T47D (cell line): Measurements from ENCODE around the gene SMIM7.

Experiments
- DNase-seq, 2 experiments: peaks; one replicate each; pipeline versions ENCODE4 v3.0.0 to v3.0.0-alpha.2; 2011 to 2012; ENCODE audit warnings: low read depth in 1 of 2, low spot score in 1 of 2
- JUND ChIP-seq: IDR thresholded peaks from 2 replicates; pipeline ENCODE4 v1.6.1; 2012; ENCODE audit warnings: low read depth
- in situ Hi-C: cut with HindIII; loops from 2 replicates; pipeline ENCODE4 v1.10.0; 2016; ENCODE audit warnings: low sequenced_read_pairs, low pct_unique_long_range_greater_than_20kb

Gene SMIM7

GRCh38 chr19:16609511-16610200 lies 50.3 kb downstream of the SMIM7 start:
- TF ChIP-seq JUND, result no peak
- no peak for DNase-seq
- in situ Hi-C loops, result no loop called here

- in situ Hi-C loops, result no loop called here
- DNase-seq, result no peak
- no peak for TF ChIP-seq JUND
Measured at GRCh38 chr19:16608290-16608739, 51.6 kb downstream of the SMIM7 start.

GRCh38 chr19:16607819-16608218 lies 52.1 kb downstream of the SMIM7 start:
- TF ChIP-seq JUND, result no peak
- in situ Hi-C loops, result no loop called here
- no peak for DNase-seq

GRCh38 chr19:16605553-16605994 lies 54.4 kb downstream of the SMIM7 start:
- TF ChIP-seq JUND, result no peak
- DNase-seq, result no peak
- in situ Hi-C loops, result no loop called here

- no peak for TF ChIP-seq JUND
- in situ Hi-C loops, result no loop called here
Measured at GRCh38 chr19:16605115-16605514, 54.8 kb downstream of the SMIM7 start.

GRCh38 chr19:16604615-16605014 lies 55.3 kb downstream of the SMIM7 start:
- TF ChIP-seq JUND, result no peak
- in situ Hi-C loops, result no loop called here
- DNase-seq, result no peak

More at GRCh38 chr19:16605115-16605514, 54.8 kb downstream of the SMIM7 start:
- no peak for DNase-seq

GRCh38 chr19:16603090-16603489 lies 56.9 kb downstream of the SMIM7 start:
- no peak for DNase-seq
- in situ Hi-C loops, result no loop called here
- TF ChIP-seq JUND, result no peak

GRCh38 chr19:16601378-16602052 lies 58.4 kb downstream of the SMIM7 start:
- in situ Hi-C loops, result no loop called here
- DNase-seq, result no peak
- TF ChIP-seq JUND, result no peak

GRCh38 chr19:16600824-16601223 lies 59.1 kb downstream of the SMIM7 start:
- no peak for DNase-seq
- in situ Hi-C loops, result no loop called here
- TF ChIP-seq JUND, result no peak

- TF ChIP-seq JUND, result no peak
- no peak for DNase-seq
- in situ Hi-C loops, result no loop called here
Measured at GRCh38 chr19:16599655-16600346, 60.1 kb downstream of the SMIM7 start.

GRCh38 chr19:16598848-16599247 lies 61.1 kb downstream of the SMIM7 start:
- in situ Hi-C loops, result no loop called here
- no peak for TF ChIP-seq JUND
- no peak for DNase-seq

GRCh38 chr19:16596399-16596798 lies 63.5 kb downstream of the SMIM7 start:
- DNase-seq, result no peak
- no peak for TF ChIP-seq JUND
- in situ Hi-C loops, result no loop called here
